Activated naive CD4-positive, alpha-beta T cell treated with anti-CD3 and anti-CD28 coated beads for 36 hours (primary cell): ENCODE data around the gene RHBDF2. TPM values are rescaled to one million over a fixed set of nuclear protein-coding genes. Genes with fewer than 3 reads are reported as not detected.
A peak's percentile ranks its signal among the peaks of the same experiment; 100 is the strongest.

Experiments
- CTCF ChIA-PET: fragments of 350-600 bp; sonication (Branson Sonifier 250); formaldehyde crosslinking; loops from one replicate; lab custom pipeline; 2021; ENCODE audit warnings: antibody characterized with exemption; lab: Charles Lee
- DNase-seq: peaks from one replicate; pipeline ENCODE4 v3.0.0-alpha.2; 2020
- H3K27ac Mint-ChIP-seq: one replicate; pipeline ENCODE4 v1.8.0; 2021; ENCODE audit warnings: mild to moderate bottlenecking, mixed read lengths
- H3K27me3 Mint-ChIP-seq: one replicate; pipeline ENCODE4 v1.8.0; 2021; ENCODE audit warnings: low read depth, mixed read lengths
- H3K36me3 Mint-ChIP-seq: one replicate; pipeline ENCODE4 v1.8.0; 2021; ENCODE audit warnings: low read depth, mixed read lengths
- H3K4me1 Mint-ChIP-seq: one replicate; pipeline ENCODE4 v1.8.0; 2021; ENCODE audit warnings: low read depth, mixed read lengths
- H3K4me3 Mint-ChIP-seq: one replicate; pipeline ENCODE4 v1.8.0; 2021; ENCODE audit warnings: mild to moderate bottlenecking, moderate library complexity, mixed read lengths
- H3K9me3 Mint-ChIP-seq: one replicate; pipeline ENCODE4 v1.8.0; 2021; ENCODE audit warnings: mixed read lengths
- intact Hi-C: fragments of 100-400 bp; cut with micrococcal nuclease; formaldehyde crosslinking; loops from one replicate; pipeline ENCODE4 v1.15.1; 2023
- total RNA-seq, 2 experiments: library from RNA; stranded (reverse); gene quantifications; one replicate each; pipeline ENCODE4 v1.2.3, GENCODE V29; 2021

The RHBDF2 gene
- total RNA-seq, 2 experiments from 2014 or later, result 13.3 to 13.4 TPM

DNA sequence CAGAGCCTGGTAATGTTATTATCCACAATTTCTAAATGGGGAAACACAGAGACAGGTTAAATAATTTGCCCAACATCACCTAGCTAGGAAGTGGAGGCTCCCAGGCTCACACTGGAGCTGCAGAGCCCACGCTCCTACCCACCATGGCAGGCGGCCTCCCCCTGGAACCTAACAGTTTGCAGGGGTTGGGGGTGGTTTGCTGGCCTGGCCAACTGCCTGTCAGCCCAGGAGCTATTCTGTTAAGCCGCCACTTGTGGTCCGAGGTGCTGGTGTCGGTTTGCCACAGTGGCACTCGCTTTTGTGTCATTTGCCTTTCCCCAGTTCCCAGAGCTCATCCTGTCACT lies 42.2 kb upstream of the RHBDF2 start:
- no peak for DNase-seq
- intact Hi-C loops, result no loop called here
- no peaks in the 10 kb centered on the region for H3K9me3 Mint-ChIP-seq
- H3K4me1 Mint-ChIP-seq, result no peaks in the 10 kb centered on the region
- H3K4me3 Mint-ChIP-seq, result no peak overlapping the region
- no peaks in the 10 kb centered on the region for H3K36me3 Mint-ChIP-seq
- peaks cover 26% of the 10 kb centered on the region for H3K27me3 Mint-ChIP-seq
- H3K27ac Mint-ChIP-seq, result no peak overlapping the region
- CTCF ChIA-PET, result interaction anchor here (0.6 to 2.8 kb wide), 3 partner anchors 21 to 492 kb away, joined by 3 to 16 read pairs (median 6); no protein-coding TSS in a partner anchor

DNA sequence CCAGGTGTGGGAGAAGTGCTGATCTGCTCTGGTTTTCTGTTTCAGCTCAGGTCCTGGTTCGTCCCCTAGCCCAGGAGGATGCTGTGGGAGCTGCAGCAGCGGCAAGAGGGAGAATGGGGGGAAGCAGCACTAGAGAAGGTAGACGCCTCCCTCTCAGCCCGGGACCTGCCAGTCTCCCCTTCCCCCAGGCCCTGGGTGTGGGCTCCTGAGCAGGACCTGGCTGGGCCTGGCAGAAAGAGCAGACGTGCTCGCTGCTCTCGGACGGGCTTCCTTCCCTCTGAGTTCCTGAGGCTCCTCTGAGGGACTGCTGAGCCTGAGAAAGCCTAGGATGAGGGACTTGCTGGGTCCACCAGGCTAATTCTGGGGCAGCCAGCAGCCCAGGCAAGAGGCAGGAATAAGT lies 41.8 kb upstream of the RHBDF2 start:
- intact Hi-C loops, result no loop called here
- no peak for DNase-seq
- Mint-ChIP-seq H3K27ac (no peak overlapping the region), H3K4me1 (no peaks in the 10 kb centered on the region), H3K4me3 (no peak overlapping the region), H3K36me3 (no peaks in the 10 kb centered on the region), H3K27me3 (peaks cover 26% of the 10 kb centered on the region), H3K9me3 (no peaks in the 10 kb centered on the region)
- CTCF ChIA-PET, result interaction anchor here (0.6 to 2.8 kb wide), 3 partner anchors 20 to 492 kb away, joined by 3 to 16 read pairs (median 6); no protein-coding TSS in a partner anchor

DNA sequence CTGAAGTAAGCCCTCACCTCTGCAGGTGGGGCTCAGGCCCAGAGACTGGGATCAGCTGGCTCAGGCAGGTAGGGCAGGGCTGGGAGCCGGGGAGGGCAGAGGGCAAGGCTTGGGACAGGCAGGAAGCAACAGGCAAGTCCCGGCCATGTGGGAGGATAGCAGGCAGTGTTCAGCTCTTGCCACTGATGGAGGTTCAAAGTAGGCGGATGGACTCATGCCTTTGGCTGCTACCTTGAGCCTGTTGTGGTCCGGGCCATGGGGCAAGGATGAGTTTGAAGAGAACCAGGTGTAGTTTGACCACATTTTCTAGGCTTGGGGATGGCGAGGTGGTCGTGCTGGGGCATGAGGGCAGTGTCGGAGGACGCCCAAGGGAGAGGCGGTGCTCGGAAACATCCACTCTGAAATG lies 41.3 kb upstream of the RHBDF2 start:
- no peaks in the 10 kb centered on the region for H3K4me1 Mint-ChIP-seq
- peaks cover 26% of the 10 kb centered on the region for H3K27me3 Mint-ChIP-seq
- no peak overlapping the region for H3K27ac Mint-ChIP-seq
- H3K4me3 Mint-ChIP-seq, result no peak overlapping the region
- H3K9me3 Mint-ChIP-seq, result no peaks in the 10 kb centered on the region
- no peaks in the 10 kb centered on the region for H3K36me3 Mint-ChIP-seq
- DNase-seq, result no peak
- intact Hi-C loops, result no loop called here
- CTCF ChIA-PET, result interaction anchor here (0.6 to 2.8 kb wide), 3 partner anchors 20 to 491 kb away, joined by 3 to 16 read pairs (median 6); no protein-coding TSS in a partner anchor

- no peak overlapping the region for H3K4me3 Mint-ChIP-seq
- H3K9me3 Mint-ChIP-seq, result no peaks in the 10 kb centered on the region
- no peak for DNase-seq
- intact Hi-C loops, result no loop called here
- CTCF ChIA-PET, result no interaction called here
- no peaks in the 10 kb centered on the region for H3K4me1 Mint-ChIP-seq
- H3K27me3 Mint-ChIP-seq, result peaks cover 27% of the 10 kb centered on the region
- H3K27ac Mint-ChIP-seq, result no peak overlapping the region
- no peaks in the 10 kb centered on the region for H3K36me3 Mint-ChIP-seq
Measured at GRCh38 chr17:76541739-76542454, 40.7 kb upstream of the RHBDF2 start.

GRCh38 chr17:76540381-76541300 lies 39.4 kb upstream of the RHBDF2 start:
- no peak overlapping the region for H3K4me3 Mint-ChIP-seq
- CTCF ChIA-PET, result interaction anchor here (0.6 to 1.4 kb wide), 3 partner anchors 12 to 19 kb away, joined by 3 to 9 read pairs (median 5); no protein-coding TSS in a partner anchor
- peak; percentile 53 for DNase-seq
- peaks cover 29% of the 10 kb centered on the region for H3K27me3 Mint-ChIP-seq
- H3K36me3 Mint-ChIP-seq, result no peaks in the 10 kb centered on the region
- intact Hi-C loops, result no loop called here
- no peaks in the 10 kb centered on the region for H3K4me1 Mint-ChIP-seq
- no peak overlapping the region for H3K27ac Mint-ChIP-seq
- H3K9me3 Mint-ChIP-seq, result no peaks in the 10 kb centered on the region

GRCh38 chr17:76539631-76540271 lies 38.5 kb upstream of the RHBDF2 start, which contains the start of gene PRCD:
Gene PRCD, plus strand, starts transcription at chr17:76540044. Its CDS starts 98 bp downstream, at chr17:76540142.
- H3K36me3 Mint-ChIP-seq, result no peaks in the 10 kb centered on the region
- no peaks in the 10 kb centered on the region for H3K9me3 Mint-ChIP-seq
- H3K27me3 Mint-ChIP-seq, result peaks cover 29% of the 10 kb centered on the region
- H3K27ac Mint-ChIP-seq, result no peak within 1 kb of the TSS
- intact Hi-C loops, result no loop called here
- no peaks in the 10 kb centered on the region for H3K4me1 Mint-ChIP-seq
- DNase-seq, result no peak
- H3K4me3 Mint-ChIP-seq, result no peak within 1 kb of the TSS
- CTCF ChIA-PET, result interaction anchor here (0.6 to 1.4 kb wide), 3 partner anchors 11 to 18 kb away, joined by 3 to 9 read pairs (median 5); no protein-coding TSS in a partner anchor

- intact Hi-C loops, result no loop called here
- no peak overlapping the region for H3K4me3 Mint-ChIP-seq
- H3K4me1 Mint-ChIP-seq, result no peaks in the 10 kb centered on the region
- CTCF ChIA-PET, result no interaction called here
- no peak overlapping the region for H3K27ac Mint-ChIP-seq
- no peak for DNase-seq
- H3K27me3 Mint-ChIP-seq, result peaks cover 27% of the 10 kb centered on the region
- no peaks in the 10 kb centered on the region for H3K36me3 Mint-ChIP-seq
- H3K9me3 Mint-ChIP-seq, result no peaks in the 10 kb centered on the region
Measured at GRCh38 chr17:76538941-76539570, 37.8 kb upstream of the RHBDF2 start.

- CTCF ChIA-PET, result no interaction called here
- Mint-ChIP-seq H3K27ac (no peak overlapping the region), H3K36me3 (no peaks in the 10 kb centered on the region), H3K4me1 (no peaks in the 10 kb centered on the region), H3K4me3 (no peak overlapping the region), H3K9me3 (no peaks in the 10 kb centered on the region), H3K27me3 (peaks cover 22% of the 10 kb centered on the region)
- intact Hi-C loops, result no loop called here
- DNase-seq, result no peak
Measured at GRCh38 chr17:76538281-76538931, 37.2 kb upstream of the RHBDF2 start.

DNA sequence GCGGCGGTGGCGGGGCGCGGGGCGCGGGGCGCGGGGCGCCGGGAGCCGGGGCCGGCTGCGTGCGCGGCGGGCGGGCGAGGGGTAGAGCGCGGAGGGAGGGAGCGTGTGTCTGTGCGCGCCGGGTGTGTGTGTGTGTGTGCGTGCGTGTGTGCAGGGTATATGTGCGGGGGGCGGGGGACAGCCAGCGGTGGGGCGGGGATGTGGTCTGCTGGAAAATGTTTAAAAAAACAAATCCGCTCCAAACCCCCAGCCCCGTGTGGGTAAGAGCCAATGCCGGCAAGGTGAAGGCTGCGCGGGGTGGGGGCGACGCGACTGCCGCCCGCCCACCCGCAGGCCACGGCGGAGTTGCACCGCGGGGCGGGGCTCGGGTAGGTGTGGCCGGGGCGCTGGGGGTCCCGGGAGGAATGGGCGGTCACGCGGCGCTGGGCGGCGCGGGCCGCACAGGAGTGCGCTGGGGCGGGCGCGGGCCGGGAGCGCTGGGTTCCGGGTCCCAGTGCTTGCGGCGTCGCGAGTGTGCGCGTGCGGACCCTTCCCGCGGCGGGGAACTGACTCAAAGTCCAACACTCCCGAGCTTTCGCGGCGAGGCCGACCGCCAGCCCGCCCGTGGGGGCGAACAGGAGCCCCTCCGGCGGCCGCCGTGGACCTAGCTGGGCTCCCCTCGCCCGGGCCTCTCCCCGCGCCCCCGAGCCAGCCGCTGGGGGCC lies 36.5 kb upstream of the RHBDF2 start, which contains the start of gene CYGB:
TSS of gene CYGB (minus strand) at position 132 of the 703 bp plus-strand sequence. CDS start 167 bp downstream, outside the sequence.
- H3K27ac Mint-ChIP-seq, result no peak within 1 kb of the TSS
- no peak for DNase-seq
- intact Hi-C loops, result no loop called here
- CTCF ChIA-PET, result no interaction called here
- H3K36me3 Mint-ChIP-seq, result no peaks in the 10 kb centered on the region
- H3K4me3 Mint-ChIP-seq, result no peak within 1 kb of the TSS
- H3K27me3 Mint-ChIP-seq, result peaks cover 20% of the 10 kb centered on the region
- no peaks in the 10 kb centered on the region for H3K9me3 Mint-ChIP-seq
- H3K4me1 Mint-ChIP-seq, result no peaks in the 10 kb centered on the region

DNA sequence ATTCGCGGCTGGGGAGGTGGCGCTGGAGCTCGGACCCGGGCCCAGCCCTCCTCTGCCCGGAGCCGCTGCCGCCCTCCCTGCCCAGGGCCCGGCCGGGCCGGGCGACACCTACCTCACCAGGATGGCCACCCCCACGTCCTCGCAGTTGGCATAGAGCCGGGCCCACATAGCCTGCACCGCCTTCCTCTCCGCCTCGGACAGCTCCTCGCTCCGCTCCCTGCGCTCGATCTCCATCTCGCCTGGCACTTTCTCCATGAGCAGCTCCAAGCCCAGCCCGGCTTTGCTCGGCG lies 36.0 kb upstream of the RHBDF2 start:
- H3K27me3 Mint-ChIP-seq, result peaks cover 18% of the 10 kb centered on the region
- no peak for DNase-seq
- CTCF ChIA-PET, result no interaction called here
- no peak overlapping the region for H3K27ac Mint-ChIP-seq
- intact Hi-C loops, result no loop called here
- no peaks in the 10 kb centered on the region for H3K36me3 Mint-ChIP-seq
- no peaks in the 10 kb centered on the region for H3K9me3 Mint-ChIP-seq
- H3K4me1 Mint-ChIP-seq, result no peaks in the 10 kb centered on the region
- no peak overlapping the region for H3K4me3 Mint-ChIP-seq
